K562 (cell line): ENCODE measurements around the gene NCOA1. TPM values are rescaled to one million over a fixed set of nuclear protein-coding genes. Genes with fewer than 3 reads are reported as not detected.

Experiments
- ATAC-seq: fragments of 200-7000 bp; cut with Tn5 transposase; 3 replicates; pipeline ENCODE4 v1.9.1; 2020; ENCODE audit warnings: moderate library complexity
- BruUV-seq: library from RNA; stranded (reverse); fragments of 400-500 nt; replicated peaks from 2 replicates; lab custom pipeline; 2021; lab: Mats Ljungman, UMichigan
- CTCF ChIA-PET: fragments of 300-600 bp; formaldehyde crosslinking; extraction: SDS; loops from one replicate; lab custom pipeline; 2021; ENCODE audit warnings: low intra/inter-chr PET ratio; lab: Yijun Ruan, JAX
- POLR2A ChIA-PET: fragments of 300-600, 350-650 bp; sonication (Branson Sonifier 250); formaldehyde crosslinking; extraction: SDS; loops from one replicate; lab custom pipeline; 2021; ENCODE audit warnings: antibody characterized with exemption, inconsistent platforms; lab: Yijun Ruan, JAX
- DNase-seq, 4 experiments: peaks; one replicate each; pipeline versions ENCODE4 v3.0.0 to v3.0.0-alpha.2; 2011 to 2018; ENCODE audit warnings: low spot score in 3 of 4, mixed read lengths in 3 of 4; ENCODE audit errors: extremely low read depth in 1 of 4
- FAIRE-seq: peaks from 2 replicates; lab custom pipeline; 2011; peaks lifted over from hg19 to GRCh38; lab: Jason Lieb, UNC
- H2AFZ ChIP-seq: 2 replicates; pipeline ENCODE4 v1.6.0; 2011; ENCODE audit warnings: low read depth, low read length, control low read depth, inconsistent platforms
- H3K27ac ChIP-seq: fragments of 200-600 bp; 3 replicates; pipeline ENCODE4 v1.8.0; 2011; ENCODE audit warnings: low read depth, mild to moderate bottlenecking, control low read depth, inconsistent platforms, low read length, moderate library complexity, mixed read lengths; ENCODE audit errors: extremely low read depth
- H3K27me3 ChIP-seq, 2 experiments: fragments of 300-600 bp in 1 of 2; 2 replicates in 1 of 2; 3 replicates in 1 of 2; pipeline versions ENCODE4 v1.6.0 to v1.8.0; 2011; ENCODE audit warnings: inconsistent platforms in 2 of 2, low read length in 2 of 2, mild to moderate bottlenecking in 1 of 2, mixed read lengths in 1 of 2, moderate library complexity in 1 of 2; ENCODE audit not compliant: control insufficient read depth in 2 of 2, insufficient read depth in 2 of 2
- H3K36me3 ChIP-seq: fragments of 300-600 bp; 3 replicates; pipeline ENCODE4 v1.8.0; 2011; ENCODE audit warnings: mild to moderate bottlenecking, low read length, inconsistent platforms; ENCODE audit not compliant: control insufficient read depth, insufficient read depth
- H3K4me1 ChIP-seq, 2 experiments: fragments of 200-600 bp in 1 of 2; replicated peaks in 1 of 2; 2 replicates in 1 of 2; 3 replicates in 1 of 2; pipeline versions ENCODE4 v1.5.1 to v1.8.0; 2011; ENCODE audit warnings: inconsistent platforms in 2 of 2, low read length in 2 of 2, mild to moderate bottlenecking in 1 of 2, mixed read lengths in 1 of 2, moderate library complexity in 1 of 2; ENCODE audit not compliant: control insufficient read depth in 2 of 2, insufficient read depth in 2 of 2
- H3K4me2 ChIP-seq: 2 replicates; pipeline ENCODE4 v1.6.1; 2011; ENCODE audit warnings: low read length, control low read depth, inconsistent platforms, mixed read lengths; ENCODE audit not compliant: insufficient read depth
- H3K4me3 ChIP-seq: fragments of 200-600 bp; sonication (generic), shearing (Covaris generic); 2 replicates; pipeline ENCODE4 v1.5.1; 2016; ENCODE audit warnings: control low read depth, inconsistent platforms
- H3K79me2 ChIP-seq: fragments of 200-600 bp; 3 replicates; pipeline ENCODE4 v1.8.0; 2011; ENCODE audit warnings: low read length, inconsistent platforms; ENCODE audit not compliant: control insufficient read depth, insufficient read depth
- H3K9ac ChIP-seq, 2 experiments: 2 replicates each; pipeline versions ENCODE4 v1.6.0 to v1.6.1; 2011; ENCODE audit warnings: low read depth in 2 of 2, low read length in 2 of 2, control low read depth in 1 of 2, inconsistent platforms in 1 of 2, mild to moderate bottlenecking in 1 of 2, mixed read lengths in 1 of 2; ENCODE audit not compliant: insufficient read depth in 1 of 2
- H3K9me1 ChIP-seq: one replicate; pipeline ENCODE4 v1.6.0; 2011; ENCODE audit warnings: inconsistent platforms, mild to moderate bottlenecking, low read length, moderate library complexity; ENCODE audit not compliant: control insufficient read depth, insufficient read depth
- H3K9me3 ChIP-seq: replicated peaks from 2 replicates; pipeline ENCODE4 v1.5.1; 2011; ENCODE audit warnings: low read depth, low read length, inconsistent platforms; ENCODE audit not compliant: control insufficient read depth, insufficient read depth
- H4K20me1 ChIP-seq: replicated peaks from 2 replicates; pipeline ENCODE4 v1.6.1; 2011; ENCODE audit warnings: low read length, inconsistent platforms, mixed read lengths; ENCODE audit not compliant: control insufficient read depth, insufficient read depth
- GTF3C2 ChIP-seq: IDR thresholded peaks from 3 replicates; pipeline ENCODE4 v1.6.1; 2011; ENCODE audit warnings: borderline replicate concordance, mild to moderate bottlenecking, moderate library complexity; ENCODE audit not compliant: insufficient read length; ENCODE audit errors: extremely low read depth
- ZNF311 ChIP-seq: fragments of 250-450 bp; sonication (Bioruptor Pico); IDR thresholded peaks from 2 replicates; pipeline ENCODE4 v1.4.0; 2020; ENCODE audit warnings: mild to moderate bottlenecking, moderate library complexity
- WGBS: fragments of 100-300 bp; shearing (Covaris generic); methylation state at CpG from one replicate; pipeline ENCODE4 v1.1.6; 2016; ENCODE audit warnings: low coverage, mixed read lengths; ENCODE audit not compliant: insufficient coverage; ENCODE audit errors: missing lambda C conversion rate; 5-methylcytosine and 5-hydroxymethylcytosine counted together
- in situ Hi-C: fragments of 300-500 bp; cut with MboI; formaldehyde crosslinking; loops from 4 replicates; pipeline ENCODE4 v1.15.0; 2018; ENCODE audit warnings: inconsistent platforms, mixed read lengths
- intact Hi-C: fragments of 100-400 bp; cut with micrococcal nuclease; formaldehyde crosslinking; loops from 2 replicates; pipeline ENCODE4 v1.14.2; 2022
- polyA plus RNA-seq, 8 experiments: library from polyadenylated mRNA; depleted of rRNA in 4 of 8; stranded (reverse) in 5 of 8; unstranded in 3 of 8; fragments of >200 nt; fragmentation: Nextera tagmentation in 2 of 8; fragmentation: Illumina TruSeq in 1 of 8; extraction: Ambion mirVana in 2 of 8; extraction: Trizol in 1 of 8; gene quantifications; 2 replicates each; pipeline versions ENCODE4 v1.2.1 to v1.2.3, GENCODE V29; 2011 to 2014; ENCODE audit warnings: inconsistent platforms in 1 of 8, missing spikeins in 1 of 8
- total RNA-seq, 7 experiments: library from RNA; depleted of rRNA in 6 of 7; stranded (reverse); fragments of >200 nt in 6 of 7; fragmentation: Illumina TruSeq in 2 of 7; extraction: Trizol in 2 of 7; gene quantifications; 2 replicates each; pipeline versions ENCODE4 v1.2.1 to v1.2.3, GENCODE V29; 2011 to 2021; ENCODE audit warnings: low replicate concordance in 1 of 7

The NCOA1 gene
- total and polyA plus RNA-seq, 9 of the 15 experiments (the other 6 are each of a cell fraction or from before 2014, with no cell fraction given), result 4.9 to 25.7 (median 17.0) TPM

GRCh38 chr2:24580561-24580960 lies 89.5 kb downstream of the NCOA1 start:
- in situ Hi-C loops (no loop called here), intact Hi-C loops (no loop called here)
- Histone ChIP-seq H4K20me1 (peaks cover 7% of the 10 kb centered on the region; the same call in 1 of the 2 replicates), H3K36me3 (no peaks in the 10 kb centered on the region; the same call in 2 of the 3 replicates), H3K27ac (no peak overlapping the region), H3K4me2 (no peak overlapping the region), H3K79me2 (peaks cover 13% of the 10 kb centered on the region; the same call in 2 of the 3 replicates), H3K9me1 (no peaks in the 10 kb centered on the region), H3K27me3 (no peaks in the 10 kb centered on the region), H3K9ac (no peak overlapping the region), H3K4me3 (no peak overlapping the region), H2AFZ (no peak overlapping the region), H3K4me1 (peaks cover 0 to 15% of the 10 kb centered on the region in 2 experiments; a peak in 3 of 5 replicates), H3K9me3 (no peaks in the 10 kb centered on the region)
- CTCF ChIA-PET, result no interaction called here
- no peak for ATAC-seq
- TF ChIP-seq GTF3C2, result no peak
- no peak for TF ChIP-seq ZNF311 (CRISPR knock-in tag)
- POLR2A ChIA-PET, result interaction anchor here (0.6 kb wide), 1 partner anchor 157 kb away, joined by 3 read pairs; no protein-coding TSS in a partner anchor
- FAIRE-seq, result no peak
- no TSS peak for BruUV-seq
- WGBS, result 100% methylated on average over 1 of the region's 1 CpG
- no peak for DNase-seq
